ENCODE results near the gene PTPRO. TPM values are rescaled to one million over a fixed set of nuclear protein-coding genes. Genes with fewer than 3 reads are reported as not detected.

The PTPRO gene
- total RNA-seq, 1 experiment from 2014 or later = 0.52 TPM

DNA sequence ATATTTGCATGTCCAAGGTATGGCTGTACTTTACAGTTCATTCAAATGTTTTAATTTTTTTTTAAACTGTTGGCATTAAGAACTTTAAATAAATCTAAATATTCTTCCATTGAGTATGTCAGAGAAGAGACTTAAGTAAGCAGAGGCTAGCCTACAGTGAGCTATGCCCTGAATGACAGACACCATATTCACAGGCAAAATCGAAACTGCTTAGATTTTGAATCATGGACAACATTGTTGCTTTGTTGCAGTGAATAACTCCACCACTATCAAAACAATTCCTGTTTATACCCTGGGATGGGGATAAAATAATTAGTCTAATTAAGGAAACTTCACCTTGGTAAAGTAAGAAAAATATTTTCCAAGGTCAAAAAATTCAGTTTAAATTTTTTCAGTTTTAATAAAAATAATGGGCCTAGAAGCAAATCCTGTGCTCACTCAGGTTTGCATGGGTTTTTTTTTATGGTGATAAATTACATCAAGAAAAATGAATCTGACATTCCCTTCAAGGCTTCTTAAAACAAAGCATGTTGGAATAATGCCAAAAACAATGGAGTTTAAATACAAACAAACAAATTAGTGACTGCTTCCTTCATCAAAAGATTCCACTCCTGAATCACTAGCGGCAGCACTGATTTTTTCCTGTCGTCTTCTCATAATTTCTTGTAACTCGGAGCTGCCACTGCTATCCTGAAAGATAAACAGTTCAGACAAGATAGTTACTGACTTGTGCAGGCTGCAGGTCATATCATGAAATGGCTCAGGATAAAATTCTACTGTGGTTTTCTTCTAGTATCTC is 298.6 kb downstream of the PTPRO start:
- Histone ChIP-seq H4K20me1 (ENCODE audit: control insufficient read depth, insufficient read depth, insufficient read length) (no peaks in the 10 kb centered on the region), H3K9ac (ENCODE audit: extremely low read depth, insufficient read length, low read length) (no peak overlapping the region), H2BK5ac (ENCODE audit: insufficient read length, low read length) (no peak overlapping the region), H3T11ph (ENCODE audit: low read length) (no peak overlapping the region), H4K5ac (ENCODE audit: insufficient read length, low read depth, low read length) (no peak overlapping the region), H3K14ac (ENCODE audit: insufficient read depth, low read length) (no peak overlapping the region), H3K27me3 (ENCODE audit: insufficient read depth, low read length) (no peaks in the 10 kb centered on the region), H3K4me2 (ENCODE audit: insufficient read depth, insufficient read length, low read length) (no peak overlapping the region), H2BK15ac (ENCODE audit: low read depth, low read length) (no peak overlapping the region), H3K4me1 (ENCODE audit: insufficient read depth, low read length) (no peaks in the 10 kb centered on the region), H2BK12ac (ENCODE audit: insufficient read length, low read depth, low read length) (no peak overlapping the region), H2BK20ac (ENCODE audit: low read depth, low read length, poor library complexity, severe bottlenecking) (no peak overlapping the region), H4K8ac (replicated peaks; ENCODE audit: insufficient read length, low read depth, low read length) (no peak overlapping the region), H2AK5ac (ENCODE audit: insufficient read length, low read length) (no peak overlapping the region), H2AFZ (ENCODE audit: low read length) (no peak overlapping the region), H3K79me1 (ENCODE audit: insufficient read depth, low read depth, low read length, poor library complexity, severe bottlenecking) (no peaks in the 10 kb centered on the region), H3K79me2 (ENCODE audit: insufficient read depth, low read length) (no peaks in the 10 kb centered on the region), H3K56ac (ENCODE audit: insufficient read length, low read depth, low read length) (no peak overlapping the region), H2BK120ac (ENCODE audit: low read depth, low read length, poor library complexity, severe bottlenecking) (no peak overlapping the region), H3K18ac (ENCODE audit: insufficient read length, low read depth, low read length) (no peak overlapping the region), H3K23ac (ENCODE audit: insufficient read length, low read depth, low read length) (no peak overlapping the region), H3K9me3 (ENCODE audit: control insufficient read depth, low read depth, low read length) (no peaks in the 10 kb centered on the region), H3K27ac (ENCODE audit: insufficient read length, low read depth, low read length) (no peak overlapping the region), H4K91ac (ENCODE audit: insufficient read length, low read depth, low read length) (no peak overlapping the region), H3K23me2 (ENCODE audit: insufficient read length, low read depth, low read length, poor library complexity, severe bottlenecking) (no peaks in the 10 kb centered on the region), H3K4ac (ENCODE audit: low read depth, low read length) (no peak overlapping the region)
- Mint-ChIP-seq H3K27me3 (ENCODE audit: low read depth) (no peaks in the 10 kb centered on the region), H3K36me3 (ENCODE audit: insufficient read depth in 1 of 3, low read depth in 3 of 3) (peaks cover 7 to 10% (median 8%) of the 10 kb centered on the region in 3 experiments; a peak in 6 of 7 replicates), H3K4me3 (no peak overlapping the region), H3K27ac (no peak overlapping the region), H3K9me3 (peaks cover 10% of the 10 kb centered on the region in 2 experiments), H3K4me1 (no peaks in the 10 kb centered on the region)
- no peak for DNase-seq
- TF ChIP-seq, protein P1, sequence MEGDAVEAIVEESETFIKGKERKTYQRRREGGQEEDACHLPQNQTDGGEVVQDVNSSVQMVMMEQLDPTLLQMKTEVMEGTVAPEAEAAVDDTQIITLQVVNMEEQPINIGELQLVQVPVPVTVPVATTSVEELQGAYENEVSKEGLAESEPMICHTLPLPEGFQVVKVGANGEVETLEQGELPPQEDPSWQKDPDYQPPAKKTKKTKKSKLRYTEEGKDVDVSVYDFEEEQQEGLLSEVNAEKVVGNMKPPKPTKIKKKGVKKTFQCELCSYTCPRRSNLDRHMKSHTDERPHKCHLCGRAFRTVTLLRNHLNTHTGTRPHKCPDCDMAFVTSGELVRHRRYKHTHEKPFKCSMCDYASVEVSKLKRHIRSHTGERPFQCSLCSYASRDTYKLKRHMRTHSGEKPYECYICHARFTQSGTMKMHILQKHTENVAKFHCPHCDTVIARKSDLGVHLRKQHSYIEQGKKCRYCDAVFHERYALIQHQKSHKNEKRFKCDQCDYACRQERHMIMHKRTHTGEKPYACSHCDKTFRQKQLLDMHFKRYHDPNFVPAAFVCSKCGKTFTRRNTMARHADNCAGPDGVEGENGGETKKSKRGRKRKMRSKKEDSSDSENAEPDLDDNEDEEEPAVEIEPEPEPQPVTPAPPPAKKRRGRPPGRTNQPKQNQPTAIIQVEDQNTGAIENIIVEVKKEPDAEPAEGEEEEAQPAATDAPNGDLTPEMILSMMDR (conservative IDR thresholded peaks at IDR 0.05) = no peak
- WGBS (ENCODE audit: extremely low coverage, insufficient read length, low lambda C conversion rate) = no CpG with 5 or more reads among the region's 4 CpGs

All from H9 (cell line).